Hepatocyte (in vitro differentiated cells): ENCODE measurements around the gene SLC15A4. TPM values are rescaled to one million over a fixed set of nuclear protein-coding genes. Genes with fewer than 3 reads are reported as not detected.

Experiments
- DNase-seq: peaks from one replicate; pipeline ENCODE4 v3.0.0-alpha.2; 2016; ENCODE audit warnings: low spot score
- H2AFZ ChIP-seq: fragments of 200-600 bp; sonication (generic); 2 replicates; pipeline ENCODE4 v1.6.0; 2016; ENCODE audit warnings: antibody characterized with exemption, mild to moderate bottlenecking
- H3K27ac ChIP-seq: fragments of 200-600 bp; sonication (generic); 2 replicates; pipeline ENCODE4 v1.5.1; 2016; ENCODE audit warnings: mild to moderate bottlenecking
- H3K27me3 ChIP-seq: fragments of 200-600 bp; sonication (generic); 2 replicates; pipeline ENCODE4 v1.6.1; 2016
- H3K36me3 ChIP-seq: fragments of 200-600 bp; sonication (generic); replicated peaks from 2 replicates; pipeline ENCODE4 v1.5.1; 2016; ENCODE audit warnings: low read depth; ENCODE audit not compliant: insufficient read depth
- H3K4me1 ChIP-seq: fragments of 200-600 bp; sonication (generic); 2 replicates; pipeline ENCODE4 v1.5.1; 2016; ENCODE audit warnings: mild to moderate bottlenecking, moderate library complexity; ENCODE audit not compliant: insufficient read depth
- H3K4me2 ChIP-seq: fragments of 200-600 bp; sonication (generic); 2 replicates; pipeline ENCODE4 v1.6.0; 2016
- H3K4me3 ChIP-seq: fragments of 200-600 bp; sonication (generic); 2 replicates; pipeline ENCODE4 v1.5.1; 2016; ENCODE audit warnings: mild to moderate bottlenecking
- H3K79me2 ChIP-seq: fragments of 200-600 bp; sonication (generic); 2 replicates; pipeline ENCODE4 v1.6.0; 2017; ENCODE audit warnings: mild to moderate bottlenecking
- H3K9me2 ChIP-seq: fragments of 200-600 bp; sonication (generic); replicated peaks from 2 replicates; pipeline ENCODE4 v1.6.0; 2017; ENCODE audit warnings: mild to moderate bottlenecking; ENCODE audit not compliant: insufficient read depth
- H3K9me3 ChIP-seq: fragments of 200-600 bp; sonication (generic); 2 replicates; pipeline ENCODE4 v1.5.1; 2016; ENCODE audit warnings: low read depth, mild to moderate bottlenecking
- H4K20me1 ChIP-seq: fragments of 200-600 bp; sonication (generic); 2 replicates; pipeline ENCODE4 v1.6.0; 2016; ENCODE audit warnings: mild to moderate bottlenecking; ENCODE audit not compliant: insufficient read depth, poor library complexity, severe bottlenecking
- CTCF ChIP-seq: fragments of 200-600 bp; sonication (generic); IDR thresholded peaks from 2 replicates; pipeline ENCODE4 v1.5.1; 2016; ENCODE audit warnings: antibody characterized with exemption, mild to moderate bottlenecking; ENCODE audit not compliant: poor library complexity
- EZH2 ChIP-seq: fragments of 200-600 bp; sonication (generic); IDR thresholded peaks from 2 replicates; pipeline ENCODE4 v1.6.1; 2016; ENCODE audit warnings: antibody characterized with exemption, mild to moderate bottlenecking, borderline replicate concordance
- EZH2phosphoT487 ChIP-seq: fragments of 200-600 bp; sonication (generic); IDR thresholded peaks from one replicate; pipeline ENCODE4 v1.6.1; 2018; ENCODE audit warnings: antibody characterized with exemption, mild to moderate bottlenecking, low read depth, moderate library complexity; ENCODE audit not compliant: unreplicated experiment, severe bottlenecking
- WGBS: methylation state at CpG from one replicate; pipeline ENCODE4 v1.1.6; 2016; ENCODE audit warnings: low lambda C conversion rate; ENCODE audit errors: missing lambda C conversion rate; 5-methylcytosine and 5-hydroxymethylcytosine counted together
- polyA plus RNA-seq: library from polyadenylated mRNA; unstranded; fragments of >200 nt; fragmentation: Nextera tagmentation; extraction: Ambion mirVana; gene quantifications from 2 replicates; pipeline ENCODE4 v1.2.1, GENCODE V29; 2016
- total RNA-seq: library from RNA; depleted of rRNA; stranded (reverse); fragments of >200 nt; gene quantifications from 2 replicates; pipeline ENCODE4 v1.2.3, GENCODE V29; 2014

SLC15A4 gene
- total and polyA plus RNA-seq, 2 experiments from 2014 or later: 33.6 to 48.5 TPM

DNA sequence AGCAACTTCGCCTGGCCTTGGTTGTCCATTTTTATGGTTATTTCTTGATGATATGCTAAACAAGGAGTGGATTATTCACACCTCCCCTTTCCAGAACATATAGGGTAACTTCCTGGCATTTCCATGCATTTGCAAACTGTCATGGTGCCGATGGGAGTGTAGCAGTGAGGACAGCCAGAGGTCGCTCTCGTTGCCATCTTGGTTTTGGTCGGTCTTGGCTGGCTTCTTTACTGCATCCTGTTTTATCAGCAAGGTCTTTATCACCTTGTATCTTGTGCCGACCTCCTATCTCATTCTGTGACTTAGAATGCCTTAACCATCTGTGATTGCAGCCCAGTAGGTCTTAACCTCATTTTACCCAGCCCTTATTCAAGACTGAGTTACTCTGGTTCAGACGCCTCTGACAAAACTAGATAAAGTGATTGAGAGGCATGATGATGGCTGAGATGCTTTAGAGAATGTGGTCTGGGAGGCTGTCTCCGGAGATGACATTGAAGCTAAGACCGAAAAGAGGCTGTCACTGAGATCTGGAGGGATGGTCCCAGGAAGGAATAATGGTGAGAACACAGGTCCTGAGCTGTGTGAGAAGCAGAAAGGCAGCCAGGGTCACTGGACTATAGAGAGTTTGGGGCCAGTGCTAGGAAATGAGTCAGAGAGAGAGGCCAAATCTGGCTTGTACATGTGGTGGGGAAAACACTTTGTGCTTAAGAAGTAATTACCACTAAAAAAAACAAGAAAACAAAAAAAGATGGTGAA is 32.5 kb upstream of the SLC15A4 start:
- Histone ChIP-seq H3K4me1 (peaks cover 4% of the 10 kb centered on the region), H3K9me3 (no peaks in the 10 kb centered on the region), H3K9me2 (no peaks in the 10 kb centered on the region), H3K27ac (no peak overlapping the region), H3K4me2 (no peak overlapping the region), H3K79me2 (no peaks in the 10 kb centered on the region), H3K4me3 (no peak overlapping the region), H2AFZ (no peak overlapping the region), H4K20me1 (no peaks in the 10 kb centered on the region), H3K27me3 (peaks cover 43% of the 10 kb centered on the region), H3K36me3 (no peaks in the 10 kb centered on the region)
- no peak for DNase-seq
- TF ChIP-seq CTCF (no peak), EZH2phosphoT487 (no peak), EZH2 (no peak)
- WGBS: 70% methylated on average over 9 of the region's 9 CpGs

- DNase-seq: peak; percentile 22
- under 1% methylated on average over 31 of the region's 74 CpGs for WGBS
These were observed 29.9 kb upstream of the SLC15A4 start for GRCh38 chr12:128853600-128854197.

DNA sequence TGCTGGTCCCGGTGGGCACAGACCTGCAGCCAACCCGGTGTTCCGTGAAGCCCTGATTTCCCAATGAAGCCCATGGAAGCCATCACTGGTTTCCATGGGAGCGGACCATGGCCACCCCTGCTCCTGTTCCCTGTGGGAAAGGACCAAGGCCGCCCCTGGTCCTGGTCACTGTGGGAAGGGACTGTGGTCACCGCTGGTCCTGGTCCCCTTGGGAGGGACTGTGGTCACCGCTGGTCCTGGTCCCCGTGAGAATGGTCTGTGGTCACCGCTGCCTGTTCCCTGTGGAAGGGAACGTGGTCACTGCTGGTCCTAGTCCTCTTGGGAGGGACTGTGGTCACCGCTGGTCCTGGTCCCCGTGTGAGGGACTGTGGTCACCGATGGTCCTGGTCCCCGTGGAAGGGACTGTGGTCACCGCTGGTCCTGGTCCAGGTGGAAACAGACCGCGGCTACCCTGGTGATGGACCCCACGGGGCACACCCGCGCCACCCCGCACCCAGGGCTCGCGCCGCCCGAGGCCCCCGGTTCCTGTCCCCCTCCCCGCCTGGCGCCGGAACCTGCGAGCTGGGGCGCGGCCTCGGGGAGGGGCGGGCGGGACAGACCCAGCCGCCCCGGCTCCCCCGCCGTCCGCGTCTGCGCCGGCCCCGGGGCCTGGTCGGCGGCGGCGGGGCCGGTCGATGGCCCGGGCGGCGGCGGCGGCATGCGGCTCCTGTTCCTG is 29.3 kb upstream of the SLC15A4 start, which contains the start of gene GLT1D1:
GLT1D1 (plus strand) TSS at position 594 of the 715 bp plus-strand sequence; CDS start at position 698, 104 bp downstream.
- H3K36me3 ChIP-seq: no peaks in the 10 kb centered on the region
- WGBS: 45% methylated on average over 28 of the region's 56 CpGs
- peak within 1 kb of the TSS; percentile 92 for H3K4me2 ChIP-seq
- peak within 1 kb of the TSS; percentile 64 for H2AFZ ChIP-seq
- H3K27ac ChIP-seq: no peak within 1 kb of the TSS
- H3K4me3 ChIP-seq: no peak within 1 kb of the TSS
- DNase-seq: no peak
- H3K4me1 ChIP-seq: peaks cover 4% of the 10 kb centered on the region
- TF ChIP-seq EZH2: no peak
- TF ChIP-seq EZH2phosphoT487: no peak
- TF ChIP-seq CTCF: no peak
- H4K20me1 ChIP-seq: no peaks in the 10 kb centered on the region
- no peaks in the 10 kb centered on the region for H3K79me2 ChIP-seq
- no peaks in the 10 kb centered on the region for H3K9me2 ChIP-seq
- peaks cover 50% of the 10 kb centered on the region for H3K27me3 ChIP-seq
- H3K9me3 ChIP-seq: no peaks in the 10 kb centered on the region

More at GRCh38 chr12:128853600-128854197, 29.9 kb upstream of the SLC15A4 start:
- Histone ChIP-seq H3K9me3 (no peaks in the 10 kb centered on the region), H4K20me1 (no peaks in the 10 kb centered on the region), H3K9me2 (no peaks in the 10 kb centered on the region), H3K27me3 (peaks cover 50% of the 10 kb centered on the region), H3K27ac (no peak overlapping the region), H2AFZ (peak overlapping the region; percentile 64), H3K4me1 (peaks cover 4% of the 10 kb centered on the region), H3K4me3 (no peak overlapping the region), H3K4me2 (peak overlapping the region; percentile 92), H3K36me3 (no peaks in the 10 kb centered on the region), H3K79me2 (no peaks in the 10 kb centered on the region)
- TF ChIP-seq EZH2phosphoT487 (no peak), CTCF (no peak), EZH2 (no peak)
